Breast epithelium (tissue), 3 donors: ENCODE results near the gene RNU6-7.

Experiments used
- CTCF ChIP-seq, 3 donors: fragments of 450-650 bp; IDR thresholded peaks; one replicate each; pipeline ENCODE4 v1.5.1; 2016 to 2017; ENCODE audit warnings: antibody characterized with exemption in 3 of 3, mild to moderate bottlenecking in 3 of 3, moderate library complexity in 3 of 3
- POLR2A ChIP-seq: fragments of 450-650 bp; IDR thresholded peaks from one replicate; pipeline ENCODE4 v1.6.1; 2016; ENCODE audit warnings: antibody characterized with exemption, mild to moderate bottlenecking, moderate library complexity
- POLR2AphosphoS5 ChIP-seq, 3 donors: sonication (generic); formaldehyde crosslinking; IDR thresholded peaks; one replicate each; pipeline ENCODE4 v1.6.1; 2017; ENCODE audit warnings: antibody characterized with exemption in 3 of 3

GRCh38 chr14:32244404-32244803, 42.6 kb downstream of the RNU6-7 start:
- TF ChIP-seq POLR2A (no peak), CTCF (IDR thresholded peaks at IDR 0.05) (no peak), POLR2AphosphoS5 (IDR thresholded peaks at IDR 0.05) (no peak)
